Epithelial cell of proximal tubule (primary cell): Measurements from ENCODE around the gene AUH. TPM values are rescaled to one million over a fixed set of nuclear protein-coding genes. Genes with fewer than 3 reads are reported as not detected.

ENCODE experiments used
- total RNA-seq: library from RNA; depleted of rRNA; stranded (reverse); fragments of >200 nt; gene quantifications from 2 replicates; pipeline ENCODE4 v1.2.3, GENCODE V29; 2015

The AUH gene
- total RNA-seq, 1 donor from 2014 or later, result 16.8 TPM

Other genes starting within 250 kb of the AUH start
- 10.3 and 12.7 TPM in 2 replicates for gene NFIL3, start 61.9 kb upstream of the AUH start, total RNA-seq